ENCODE measurements around the gene SYNE2.

- TF ChIP-seq SREBF2 (IDR thresholded peaks at IDR 0.05; ENCODE audit: low read length), result no peak
- TF ChIP-seq KDM1A (IDR thresholded peaks at IDR 0.05; ENCODE audit: borderline replicate concordance), result no peak
- no peak for TF ChIP-seq POLR2AphosphoS5 (IDR thresholded peaks at IDR 0.05; ENCODE audit: low read length)
- TF ChIP-seq CTCF (IDR thresholded peaks at IDR 0.05 in 2 of 3, conservative IDR thresholded peaks at IDR 0.05 in 1 of 3; ENCODE audit: control insufficient read depth in 2 of 3, extremely low read depth in 1 of 3, insufficient read depth in 1 of 3, low read depth in 3 of 3, low read length in 3 of 3), result no peak
- no peak for TF ChIP-seq ATF7 (IDR thresholded peaks at IDR 0.05; ENCODE audit: low read depth)
- no peak for TF ChIP-seq SP1 (IDR thresholded peaks at IDR 0.05; ENCODE audit: low read depth, low read length)
- no peak for TF ChIP-seq POLR2A (IDR thresholded peaks at IDR 0.05; ENCODE audit: low read depth, low read length)
- no peak for TF ChIP-seq CHD2 (IDR thresholded peaks at IDR 0.05; ENCODE audit: borderline replicate concordance, low read depth, low read length)
- TF ChIP-seq, protein P1, sequence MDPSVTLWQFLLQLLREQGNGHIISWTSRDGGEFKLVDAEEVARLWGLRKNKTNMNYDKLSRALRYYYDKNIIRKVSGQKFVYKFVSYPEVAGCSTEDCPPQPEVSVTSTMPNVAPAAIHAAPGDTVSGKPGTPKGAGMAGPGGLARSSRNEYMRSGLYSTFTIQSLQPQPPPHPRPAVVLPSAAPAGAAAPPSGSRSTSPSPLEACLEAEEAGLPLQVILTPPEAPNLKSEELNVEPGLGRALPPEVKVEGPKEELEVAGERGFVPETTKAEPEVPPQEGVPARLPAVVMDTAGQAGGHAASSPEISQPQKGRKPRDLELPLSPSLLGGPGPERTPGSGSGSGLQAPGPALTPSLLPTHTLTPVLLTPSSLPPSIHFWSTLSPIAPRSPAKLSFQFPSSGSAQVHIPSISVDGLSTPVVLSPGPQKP (IDR thresholded peaks at IDR 0.05; ENCODE audit: low read depth, low read length), result no peak
- TF ChIP-seq RAD21 (IDR thresholded peaks at IDR 0.05; ENCODE audit: insufficient read depth, low read depth, low read length), result no peak
- TF ChIP-seq JUND (IDR thresholded peaks at IDR 0.05; ENCODE audit: low read depth, low read length), result no peak
- TF ChIP-seq NFYB (IDR thresholded peaks at IDR 0.05; ENCODE audit: insufficient read depth, low read depth, low read length), result no peak
These were observed 419.2 kb downstream of the SYNE2 start for GRCh38 chr14:64272019-64272418.
